Activated CD8-positive, alpha-beta memory T cell treated with anti-CD3 and anti-CD28 coated beads, Interleukin-2, amount 10 ng/mL, durations not matched to agents 7 days and 5 days (primary cell): ENCODE measurements around the gene TAF1B. TPM values are rescaled to one million over a fixed set of nuclear protein-coding genes. Genes with fewer than 3 reads are reported as not detected.

Experiments
- ATAC-seq: fragments of 150-1000 bp; cut with Tn5 transposase; one replicate; pipeline ENCODE4 v1.10.0; 2021; ENCODE audit warnings: moderate library complexity
- CTCF ChIA-PET: fragments of 350-600 bp; sonication (Branson Sonifier 250); formaldehyde crosslinking; loops from one replicate; lab custom pipeline; 2021; ENCODE audit warnings: antibody characterized with exemption; lab: Charles Lee
- DNase-seq: peaks from one replicate; pipeline ENCODE4 v3.0.0-alpha.2; 2020
- H3K27ac Mint-ChIP-seq: one replicate; pipeline ENCODE4 v1.8.0; 2021; ENCODE audit warnings: mild to moderate bottlenecking, mixed read lengths
- H3K27me3 Mint-ChIP-seq: one replicate; pipeline ENCODE4 v1.8.0; 2021; ENCODE audit warnings: mixed read lengths
- H3K36me3 Mint-ChIP-seq: one replicate; pipeline ENCODE4 v1.8.0; 2021; ENCODE audit warnings: mild to moderate bottlenecking, mixed read lengths
- H3K4me1 Mint-ChIP-seq: one replicate; pipeline ENCODE4 v1.8.0; 2021; ENCODE audit warnings: mixed read lengths
- H3K4me3 Mint-ChIP-seq: one replicate; pipeline ENCODE4 v1.8.0; 2021; ENCODE audit warnings: mild to moderate bottlenecking, moderate library complexity, mixed read lengths
- H3K9me3 Mint-ChIP-seq: one replicate; pipeline ENCODE4 v1.8.0; 2022; ENCODE audit warnings: low read depth, mixed read lengths
- total RNA-seq, 2 experiments: library from RNA; stranded (reverse); gene quantifications; one replicate each; pipeline ENCODE4 v1.2.3, GENCODE V29; 2021

Gene TAF1B
- 10 to 100 TPM; 29.5 to 31.2 TPM for total RNA-seq

GRCh38 chr2:9843229-9844035 lies at the start of gene TAF1B:
Gene TAF1B, plus strand, starts transcription at chr2:9843474. Its CDS starts 68 bp downstream, at chr2:9843542.
- Mint-ChIP-seq H3K4me1 (peaks cover 43% of the 10 kb centered on the region), H3K9me3 (no peaks in the 10 kb centered on the region), H3K27ac (peak within 1 kb of the TSS; percentile 86), H3K36me3 (peaks cover 40% of the 10 kb centered on the region), H3K4me3 (peak within 1 kb of the TSS; percentile 91), H3K27me3 (peaks cover 2% of the 10 kb centered on the region)
- DNase-seq (peak; percentile 94), ATAC-seq (peak; percentile 89)
- CTCF ChIA-PET = interaction anchor here (0.6 to 3.0 kb wide), 28 partner anchors 9 to 288 kb away, joined by 3 to 21 read pairs (median 4); partner anchors contain the start of genes ADAM17 and KLF11

GRCh38 chr2:9793918-9794717 lies 49.2 kb upstream of the TAF1B start:
- peaks cover 4% of the 10 kb centered on the region for H3K36me3 Mint-ChIP-seq
- peaks cover 28% of the 10 kb centered on the region for H3K4me1 Mint-ChIP-seq
- H3K9me3 Mint-ChIP-seq = no peaks in the 10 kb centered on the region
- DNase-seq (no peak), ATAC-seq (no peak)
- no peak overlapping the region for H3K27ac Mint-ChIP-seq
- CTCF ChIA-PET = interaction anchor here (1.4 to 1.6 kb wide), 3 partner anchors 10 to 19 kb away, joined by 4 to 5 read pairs (median 4); no protein-coding TSS in a partner anchor
- no peak overlapping the region for H3K4me3 Mint-ChIP-seq
- H3K27me3 Mint-ChIP-seq = no peaks in the 10 kb centered on the region

GRCh38 chr2:9795071-9795470 lies 48.2 kb upstream of the TAF1B start:
- H3K4me3 Mint-ChIP-seq = no peak overlapping the region
- CTCF ChIA-PET = interaction anchor here (1.4 to 1.6 kb wide), 3 partner anchors 11 to 19 kb away, joined by 4 to 5 read pairs (median 4); no protein-coding TSS in a partner anchor

GRCh38 chr2:9796056-9797010 lies 46.9 kb upstream of the TAF1B start:
- Mint-ChIP-seq H3K27ac (peak overlapping the region; percentile 22), H3K4me3 (no peak overlapping the region), H3K4me1 (peaks cover 50% of the 10 kb centered on the region), H3K27me3 (no peaks in the 10 kb centered on the region), H3K9me3 (no peaks in the 10 kb centered on the region), H3K36me3 (peaks cover 4% of the 10 kb centered on the region)
- CTCF ChIA-PET = interaction anchor here (0.6 to 6.7 kb wide), 5 partner anchors 9 to 82 kb away, joined by 4 to 70 read pairs (median 7); partner anchors contain the start of gene TAF1B
- ATAC-seq (no peak), DNase-seq (no peak)

More at GRCh38 chr2:9795071-9795470, 48.2 kb upstream of the TAF1B start:
- no peak overlapping the region for H3K27ac Mint-ChIP-seq
- DNase-seq (no peak), ATAC-seq (no peak)
- H3K4me1 Mint-ChIP-seq = peaks cover 37% of the 10 kb centered on the region
- no peaks in the 10 kb centered on the region for H3K27me3 Mint-ChIP-seq
- peaks cover 4% of the 10 kb centered on the region for H3K36me3 Mint-ChIP-seq
- H3K9me3 Mint-ChIP-seq = no peaks in the 10 kb centered on the region

- DNase-seq (no peak), ATAC-seq (no peak)
- Mint-ChIP-seq H3K4me1 (peaks cover 54% of the 10 kb centered on the region), H3K27ac (no peak overlapping the region), H3K36me3 (peaks cover 4% of the 10 kb centered on the region), H3K27me3 (no peaks in the 10 kb centered on the region), H3K4me3 (no peak overlapping the region), H3K9me3 (no peaks in the 10 kb centered on the region)
- CTCF ChIA-PET = interaction anchor here (0.6 to 6.7 kb wide), 6 partner anchors 10 to 81 kb away, joined by 3 to 70 read pairs (median 6); partner anchors contain the start of gene TAF1B
Measured at GRCh38 chr2:9797086-9797485, 46.2 kb upstream of the TAF1B start.

- ATAC-seq (no peak), DNase-seq (no peak)
- Mint-ChIP-seq H3K9me3 (no peaks in the 10 kb centered on the region), H3K36me3 (peaks cover 4% of the 10 kb centered on the region), H3K4me1 (peaks cover 50% of the 10 kb centered on the region), H3K4me3 (no peak overlapping the region), H3K27me3 (no peaks in the 10 kb centered on the region), H3K27ac (peak overlapping the region; percentile 91)
- CTCF ChIA-PET = interaction anchor here (1.3 to 6.7 kb wide), 8 partner anchors 10 to 187 kb away, joined by 3 to 70 read pairs (median 8); partner anchors contain the start of gene TAF1B
Measured at GRCh38 chr2:9797681-9798556, 45.4 kb upstream of the TAF1B start.

- H3K4me3 Mint-ChIP-seq = peak overlapping the region; percentile 57
- H3K4me1 Mint-ChIP-seq = peaks cover 45% of the 10 kb centered on the region
- H3K27ac Mint-ChIP-seq = peak overlapping the region; percentile 91
- H3K36me3 Mint-ChIP-seq = no peaks in the 10 kb centered on the region
- CTCF ChIA-PET = interaction anchor here (0.6 to 7.2 kb wide), 37 partner anchors 9 to 656 kb away, joined by 3 to 78 read pairs (median 4); partner anchors contain the start of genes ADAM17, KLF11 and TAF1B
- ATAC-seq = peak; percentile 68
- no peaks in the 10 kb centered on the region for H3K9me3 Mint-ChIP-seq
- peak; percentile 75 for DNase-seq
- peaks cover 1% of the 10 kb centered on the region for H3K27me3 Mint-ChIP-seq
Measured at GRCh38 chr2:9799011-9799596, 44.2 kb upstream of the TAF1B start.

- no peaks in the 10 kb centered on the region for H3K9me3 Mint-ChIP-seq
- H3K36me3 Mint-ChIP-seq = no peaks in the 10 kb centered on the region
- peaks cover 8% of the 10 kb centered on the region for H3K27me3 Mint-ChIP-seq
- ATAC-seq (peak; percentile 92), DNase-seq (peak; percentile 93)
- H3K4me1 Mint-ChIP-seq = peaks cover 44% of the 10 kb centered on the region
- peak overlapping the region; percentile 57 for H3K4me3 Mint-ChIP-seq
- CTCF ChIA-PET = interaction anchor here (0.6 to 7.2 kb wide), 44 partner anchors 8 to 657 kb away, joined by 3 to 78 read pairs (median 4); partner anchors contain the start of genes ADAM17, KLF11 and TAF1B
- H3K27ac Mint-ChIP-seq = peak overlapping the region; percentile 91
Measured at GRCh38 chr2:9799729-9800632, 43.3 kb upstream of the TAF1B start.

- Mint-ChIP-seq H3K27me3 (peaks cover 11% of the 10 kb centered on the region), H3K36me3 (no peaks in the 10 kb centered on the region), H3K4me1 (peaks cover 44% of the 10 kb centered on the region), H3K9me3 (no peaks in the 10 kb centered on the region), H3K4me3 (no peak overlapping the region), H3K27ac (peak overlapping the region; percentile 26)
- ATAC-seq = no peak
- CTCF ChIA-PET = interaction anchor here (0.6 to 7.2 kb wide), 19 partner anchors 9 to 265 kb away, joined by 3 to 78 read pairs (median 10); partner anchors contain the start of genes ADAM17, KLF11 and TAF1B
- DNase-seq = no peak
Measured at GRCh38 chr2:9800639-9800974, 42.7 kb upstream of the TAF1B start.

- no peak overlapping the region for H3K4me3 Mint-ChIP-seq
Measured at GRCh38 chr2:9800975-9801726, 42.1 kb upstream of the TAF1B start.

More at GRCh38 chr2:9800975-9801726, 42.1 kb upstream of the TAF1B start:
- Mint-ChIP-seq H3K4me1 (peaks cover 44% of the 10 kb centered on the region), H3K27ac (peak overlapping the region; percentile 78), H3K36me3 (no peaks in the 10 kb centered on the region), H3K9me3 (no peaks in the 10 kb centered on the region), H3K27me3 (peaks cover 15% of the 10 kb centered on the region)
- CTCF ChIA-PET = interaction anchor here (0.8 to 7.2 kb wide), 15 partner anchors 9 to 247 kb away, joined by 3 to 78 read pairs (median 16); partner anchors contain the start of genes KLF11 and TAF1B
- peak; percentile 23 for ATAC-seq
- peak; percentile 63 for DNase-seq
